Measurements from ENCODE around the gene MYO1H. TPM values are rescaled to one million over a fixed set of nuclear protein-coding genes. Genes with fewer than 3 reads are reported as not detected.

Gene MYO1H
- total RNA-seq, 1 donor from 2014 or later, result 0.72 TPM

DNA sequence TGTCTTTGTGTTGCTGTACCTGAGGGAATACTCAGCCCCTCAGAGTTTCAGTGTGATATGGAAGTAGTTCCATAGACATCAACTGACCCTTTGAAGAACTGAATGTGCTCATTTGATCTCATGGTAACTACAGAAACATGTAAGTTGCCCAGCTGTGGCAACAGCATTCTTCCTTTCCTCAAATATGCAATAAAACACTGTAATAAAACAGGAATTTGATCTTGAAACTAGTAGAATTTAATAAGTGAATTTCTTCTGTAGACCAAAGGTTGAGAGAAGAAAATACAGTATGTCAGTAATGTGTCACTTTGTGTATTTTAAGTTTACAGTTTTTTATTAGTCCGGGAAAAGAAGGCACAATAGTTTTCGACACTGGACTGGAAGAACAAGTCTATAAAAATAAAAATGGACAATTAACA is 97.5 kb downstream of the MYO1H start:
- TF ChIP-seq, protein P1, sequence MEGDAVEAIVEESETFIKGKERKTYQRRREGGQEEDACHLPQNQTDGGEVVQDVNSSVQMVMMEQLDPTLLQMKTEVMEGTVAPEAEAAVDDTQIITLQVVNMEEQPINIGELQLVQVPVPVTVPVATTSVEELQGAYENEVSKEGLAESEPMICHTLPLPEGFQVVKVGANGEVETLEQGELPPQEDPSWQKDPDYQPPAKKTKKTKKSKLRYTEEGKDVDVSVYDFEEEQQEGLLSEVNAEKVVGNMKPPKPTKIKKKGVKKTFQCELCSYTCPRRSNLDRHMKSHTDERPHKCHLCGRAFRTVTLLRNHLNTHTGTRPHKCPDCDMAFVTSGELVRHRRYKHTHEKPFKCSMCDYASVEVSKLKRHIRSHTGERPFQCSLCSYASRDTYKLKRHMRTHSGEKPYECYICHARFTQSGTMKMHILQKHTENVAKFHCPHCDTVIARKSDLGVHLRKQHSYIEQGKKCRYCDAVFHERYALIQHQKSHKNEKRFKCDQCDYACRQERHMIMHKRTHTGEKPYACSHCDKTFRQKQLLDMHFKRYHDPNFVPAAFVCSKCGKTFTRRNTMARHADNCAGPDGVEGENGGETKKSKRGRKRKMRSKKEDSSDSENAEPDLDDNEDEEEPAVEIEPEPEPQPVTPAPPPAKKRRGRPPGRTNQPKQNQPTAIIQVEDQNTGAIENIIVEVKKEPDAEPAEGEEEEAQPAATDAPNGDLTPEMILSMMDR (conservative IDR thresholded peaks at IDR 0.05), result no peak
- DNase-seq (ENCODE audit: extremely low spot score, unreplicated experiment), result no peak
- Mint-ChIP-seq H3K4me3 (no peak overlapping the region), H3K36me3 (peaks cover 25% of the 10 kb centered on the region), H3K27me3 (no peaks in the 10 kb centered on the region), H3K9me3 (peaks cover 4% of the 10 kb centered on the region), H3K27ac (no peak overlapping the region), H3K4me1 (ENCODE audit: unreplicated experiment) (peaks cover 21% of the 10 kb centered on the region)

DNA sequence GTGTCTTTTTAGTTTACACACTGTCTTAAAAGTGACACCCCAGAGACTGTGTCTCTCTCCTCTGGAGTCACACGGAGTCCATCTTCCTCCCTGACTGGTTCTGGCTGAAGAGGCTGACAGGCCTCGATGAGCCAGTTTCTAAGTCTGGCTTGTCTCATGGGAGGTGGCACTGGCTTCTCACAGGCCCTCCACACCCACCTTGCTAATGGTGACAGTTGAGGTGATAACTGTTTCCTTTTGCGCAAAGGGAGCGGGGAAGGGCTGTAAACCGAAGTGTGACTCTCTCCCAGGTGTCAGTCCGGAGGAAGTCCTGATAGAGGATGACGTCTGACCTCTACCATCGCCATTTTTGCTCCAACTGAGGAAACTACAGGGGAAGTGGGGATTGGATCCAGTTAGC is 99.2 kb downstream of the MYO1H start:
- H3K4me1 Mint-ChIP-seq (ENCODE audit: unreplicated experiment), result peaks cover 20% of the 10 kb centered on the region
- H3K36me3 Mint-ChIP-seq, result peaks cover 36% of the 10 kb centered on the region
- no peak overlapping the region for H3K4me3 Mint-ChIP-seq
- TF ChIP-seq, protein P1 (conservative IDR thresholded peaks at IDR 0.05), result no peak
- H3K9me3 Mint-ChIP-seq, result peaks cover 4% of the 10 kb centered on the region
- no peak overlapping the region for H3K27ac Mint-ChIP-seq
- no peak for DNase-seq (ENCODE audit: extremely low spot score, unreplicated experiment)
- no peaks in the 10 kb centered on the region for H3K27me3 Mint-ChIP-seq

- Mint-ChIP-seq H3K4me1 (ENCODE audit: unreplicated experiment) (peaks cover 20% of the 10 kb centered on the region), H3K27ac (no peak overlapping the region), H3K36me3 (peaks cover 40% of the 10 kb centered on the region), H3K27me3 (no peaks in the 10 kb centered on the region), H3K4me3 (no peak overlapping the region), H3K9me3 (peaks cover 4% of the 10 kb centered on the region)
- no peak for DNase-seq (ENCODE audit: extremely low spot score, unreplicated experiment)
- TF ChIP-seq, protein P1 (conservative IDR thresholded peaks at IDR 0.05), result no peak
Measured at GRCh38 chr12:109447482-109447881, 99.8 kb downstream of the MYO1H start.

DNA sequence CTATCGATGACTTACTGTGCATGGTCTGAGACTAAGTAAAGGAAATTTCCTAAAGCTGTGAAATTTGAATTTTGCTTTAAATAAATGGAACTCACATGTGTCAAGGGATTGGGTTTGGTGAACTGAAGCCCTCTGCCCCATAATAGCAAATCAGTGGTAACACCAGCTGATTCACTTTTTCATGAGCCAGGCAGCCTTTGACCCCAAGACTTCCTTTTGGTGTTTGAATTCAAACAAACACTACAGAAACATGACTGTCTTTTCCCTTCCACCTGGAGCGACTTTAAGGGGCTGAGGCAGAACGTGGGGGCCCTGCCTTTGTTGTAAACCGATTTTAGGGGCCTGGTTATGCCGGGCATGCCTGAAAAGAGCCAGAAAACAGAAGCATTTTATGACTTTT is 100.6 kb downstream of the MYO1H start:
- TF ChIP-seq, protein P1 (conservative IDR thresholded peaks at IDR 0.05), result no peak
- H3K27ac Mint-ChIP-seq, result no peak overlapping the region
- no peak overlapping the region for H3K4me3 Mint-ChIP-seq
- peaks cover 20% of the 10 kb centered on the region for H3K4me1 Mint-ChIP-seq (ENCODE audit: unreplicated experiment)
- DNase-seq (ENCODE audit: extremely low spot score, unreplicated experiment), result no peak
- H3K9me3 Mint-ChIP-seq, result peaks cover 4% of the 10 kb centered on the region
- H3K27me3 Mint-ChIP-seq, result no peaks in the 10 kb centered on the region
- peaks cover 40% of the 10 kb centered on the region for H3K36me3 Mint-ChIP-seq

- Mint-ChIP-seq H3K4me1 (ENCODE audit: unreplicated experiment) (peaks cover 19% of the 10 kb centered on the region), H3K36me3 (peaks cover 44% of the 10 kb centered on the region), H3K9me3 (peaks cover 4% of the 10 kb centered on the region), H3K27me3 (no peaks in the 10 kb centered on the region), H3K4me3 (no peak overlapping the region), H3K27ac (no peak overlapping the region)
- DNase-seq (ENCODE audit: extremely low spot score, unreplicated experiment), result no peak
- TF ChIP-seq, protein P1 (conservative IDR thresholded peaks at IDR 0.05), result no peak
Measured at GRCh38 chr12:109448707-109449390, 101.1 kb downstream of the MYO1H start.

Measured in type B pancreatic cell (in vitro differentiated cells).